C1 segment of cervical spinal cord (tissue), 14 donors: ENCODE measurements around the gene MCU.

Experiments
- DNase-seq, 14 donors: peaks; one replicate each; lab custom pipeline; 2025; lab: John Stamatoyannopoulos, UW

MCU gene

DNA sequence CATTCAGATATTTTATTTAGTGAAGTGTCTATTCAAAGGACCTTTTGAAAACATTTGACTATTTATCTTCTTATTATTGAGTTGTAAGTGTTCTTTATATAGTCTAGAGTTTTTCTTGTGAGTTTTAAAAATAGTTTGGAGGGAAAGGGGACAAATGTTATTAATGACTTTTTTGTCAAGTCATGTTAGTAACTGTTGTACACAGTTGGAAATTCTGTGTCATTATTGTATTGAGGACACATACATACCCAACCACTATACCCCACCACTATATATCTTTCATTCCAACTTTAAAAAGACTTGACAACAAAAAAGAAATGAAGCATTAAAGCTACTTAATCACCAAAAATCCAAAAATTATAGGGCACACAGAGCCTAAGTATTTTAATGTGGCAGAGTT, 148.4 kb downstream of the MCU start:
- no peak for DNase-seq

- peak in 1 of 14 donors; percentile 3 for DNase-seq
Measured at GRCh38 chr10:72841487-72841886, 149.5 kb downstream of the MCU start.

GRCh38 chr10:72842164-72842563, 150.2 kb downstream of the MCU start:
- DNase-seq = no peak

GRCh38 chr10:72846238-72846637, 154.3 kb downstream of the MCU start:
- DNase-seq = no peak

- DNase-seq = no peak
Measured at GRCh38 chr10:72847681-72848080, 155.7 kb downstream of the MCU start.

GRCh38 chr10:72850861-72851260, 158.9 kb downstream of the MCU start:
- DNase-seq = no peak

DNA sequence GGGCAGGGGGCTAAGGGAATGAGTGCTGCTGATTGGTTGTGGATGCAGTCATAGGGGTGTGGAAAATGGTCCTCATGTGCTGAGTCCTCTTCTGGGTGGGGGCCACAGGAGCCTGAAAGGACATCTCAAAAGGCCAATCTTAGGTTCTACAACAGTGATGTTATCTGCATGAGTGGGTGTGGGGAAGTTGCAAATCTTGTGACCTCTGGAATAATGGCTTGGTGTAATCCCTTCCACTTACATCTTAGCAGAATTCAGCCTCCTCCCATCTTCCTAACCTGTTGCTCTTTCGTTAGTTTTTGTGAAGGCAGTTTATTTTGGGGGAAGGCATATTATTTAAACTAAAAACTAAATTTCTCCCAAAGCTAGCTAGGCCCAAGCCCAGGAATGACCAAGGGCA, 159.6 kb downstream of the MCU start:
- DNase-seq = no peak

- no peak for DNase-seq
Measured at GRCh38 chr10:72852508-72852907, 160.6 kb downstream of the MCU start.

GRCh38 chr10:72855129-72855528, 163.2 kb downstream of the MCU start:
- DNase-seq = no peak

GRCh38 chr10:72855790-72856189, 163.8 kb downstream of the MCU start:
- no peak for DNase-seq

DNA sequence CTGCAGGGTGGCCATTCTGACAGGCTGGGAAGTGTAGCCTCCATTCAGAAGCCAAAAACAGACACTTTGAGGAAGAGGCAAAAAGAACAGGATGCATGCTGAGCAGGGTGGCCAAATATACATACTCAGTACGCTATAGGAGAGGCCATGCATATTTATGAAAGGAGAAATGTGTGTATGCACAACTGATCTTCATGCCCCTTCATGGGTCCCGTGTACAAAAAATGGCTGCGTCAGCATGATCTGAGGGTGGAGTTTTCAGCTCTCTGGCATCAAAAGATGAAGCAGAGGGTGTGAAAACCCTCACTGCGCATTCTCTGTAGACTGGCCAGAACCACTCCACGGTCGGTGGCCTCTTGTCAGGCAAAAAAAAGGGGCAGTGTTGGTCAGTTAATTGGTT, 166.1 kb downstream of the MCU start:
- DNase-seq = no peak

DNA sequence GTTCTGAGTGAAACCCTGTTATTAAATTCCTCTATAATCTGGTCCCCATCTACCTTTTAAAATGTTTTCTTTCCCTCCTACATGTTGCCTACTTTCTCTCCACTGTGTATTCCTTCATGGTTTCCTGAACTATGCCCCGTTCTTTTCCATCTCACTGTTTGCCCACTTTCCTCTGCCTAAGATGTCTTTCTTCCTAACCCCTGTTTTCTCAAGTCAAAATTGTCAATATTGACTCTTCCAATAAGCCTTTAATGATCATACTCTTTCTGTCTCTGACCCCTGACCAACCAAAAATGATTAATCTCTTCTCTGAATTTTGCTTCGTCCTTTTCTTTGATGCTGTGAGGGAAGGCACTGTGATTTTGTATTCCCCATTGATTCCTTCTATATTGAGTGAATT, 171.0 kb downstream of the MCU start:
- DNase-seq = no peak

- DNase-seq = peak in 1 of 14 donors; percentile 62
Measured at GRCh38 chr10:72875250-72876055, 183.5 kb downstream of the MCU start.

DNA sequence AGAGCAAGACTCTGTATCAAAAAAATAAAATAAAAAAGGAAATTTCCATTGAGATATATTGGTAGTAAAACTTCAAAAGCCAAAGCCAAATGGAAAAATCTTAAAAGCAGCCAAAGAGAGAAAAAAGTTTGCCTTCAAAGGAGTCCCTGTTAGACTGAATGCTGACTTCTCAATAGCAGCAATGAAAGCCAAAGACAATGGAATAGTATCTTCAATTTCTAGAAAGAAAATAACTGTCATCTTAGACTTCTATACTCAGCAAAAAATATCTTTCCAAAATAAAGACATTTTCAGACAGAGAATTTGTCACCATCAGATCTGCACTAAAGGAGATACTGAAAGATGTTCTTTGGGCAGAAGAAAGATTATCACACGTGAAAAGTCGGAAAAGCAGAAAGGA, 187.3 kb downstream of the MCU start:
- no peak for DNase-seq

DNA sequence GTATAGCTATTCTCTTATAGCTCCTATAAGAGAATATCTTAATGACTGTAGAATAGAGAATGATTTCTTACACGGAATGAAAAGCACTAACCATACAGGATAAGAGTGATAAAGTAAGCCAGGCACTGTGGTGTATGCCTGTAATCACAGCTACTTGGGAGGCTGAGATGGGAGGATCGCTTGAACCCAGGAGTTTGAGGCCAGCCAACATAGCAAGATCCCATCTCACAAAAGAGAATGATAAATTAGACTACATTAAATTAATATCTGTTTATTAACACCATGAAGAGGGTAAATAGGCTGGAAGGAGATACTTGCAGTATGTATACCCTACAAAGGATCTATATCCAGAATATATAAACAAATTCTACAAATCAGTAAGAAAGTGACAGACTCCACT, 189.3 kb downstream of the MCU start:
- no peak for DNase-seq

GRCh38 chr10:72883861-72884260, 191.9 kb downstream of the MCU start:
- no peak for DNase-seq

GRCh38 chr10:72885953-72886352, 194.0 kb downstream of the MCU start:
- DNase-seq = no peak

DNA sequence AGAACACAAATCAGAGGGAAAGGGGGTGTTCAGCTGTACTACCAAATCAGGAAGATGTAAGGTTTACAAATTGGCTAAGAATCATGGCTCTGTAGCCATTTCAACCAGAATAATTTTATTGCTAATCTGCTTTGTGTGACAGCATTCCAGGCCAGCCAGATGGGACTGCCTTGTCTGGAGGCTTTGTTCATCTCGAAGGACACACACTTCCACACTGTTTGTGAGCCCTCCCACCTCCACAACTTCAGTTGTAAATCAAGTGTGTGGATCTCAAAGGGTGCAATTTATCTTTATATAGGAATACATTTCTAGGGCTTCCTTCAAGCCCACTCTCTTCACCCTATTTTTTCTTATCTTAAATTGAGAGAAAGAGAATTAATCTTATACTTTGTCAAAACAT, 194.7 kb downstream of the MCU start:
- DNase-seq = peak in 1 of 14 donors; percentile 16

DNA sequence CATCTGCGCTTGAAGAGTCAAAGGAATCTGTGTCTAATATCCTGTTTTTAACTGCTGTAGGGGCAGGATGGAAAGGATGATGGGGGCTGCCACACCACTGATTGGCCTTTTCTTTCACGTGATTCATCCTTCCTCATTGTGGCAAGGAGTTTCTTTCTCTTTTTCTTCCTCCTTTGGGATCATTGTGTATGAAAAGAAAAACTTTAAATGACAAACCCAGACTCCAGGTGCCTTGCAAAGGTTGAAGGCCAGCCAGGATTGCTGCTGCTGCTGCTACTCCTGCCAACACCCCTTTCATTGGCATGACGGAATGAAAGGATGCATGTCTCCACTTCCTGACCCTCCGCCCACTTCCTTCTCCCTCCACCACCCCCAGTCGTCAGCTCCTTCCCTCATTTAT, 195.1 kb downstream of the MCU start:
- peak in 1 of 14 donors; percentile 0 for DNase-seq

DNA sequence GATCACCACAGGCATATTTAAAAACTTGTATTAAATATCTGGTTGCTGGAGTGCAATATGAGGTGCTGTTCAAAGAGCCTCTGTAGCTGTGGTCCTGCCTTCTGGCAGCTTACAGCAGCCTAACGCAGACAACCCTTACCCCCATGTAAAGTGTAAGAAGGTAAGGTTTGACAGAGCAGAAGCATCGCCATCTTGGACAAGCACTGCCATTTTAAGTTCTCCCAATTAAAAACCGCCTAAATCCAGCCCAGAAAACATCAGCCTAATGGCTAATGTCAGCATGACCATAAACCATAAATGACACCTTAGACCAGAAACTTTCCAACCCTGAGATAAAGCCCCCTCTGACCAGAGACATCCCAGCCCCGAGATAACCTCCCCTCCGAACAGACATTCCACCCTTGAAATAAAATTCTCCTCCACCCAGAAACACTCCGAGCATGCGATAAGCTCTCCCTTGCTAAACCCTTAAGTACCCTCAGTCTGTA, 196.3 kb downstream of the MCU start:
- no peak for DNase-seq

- DNase-seq = peak in 1 of 14 donors; percentile 6
Measured at GRCh38 chr10:72889391-72889831, 197.5 kb downstream of the MCU start.

DNA sequence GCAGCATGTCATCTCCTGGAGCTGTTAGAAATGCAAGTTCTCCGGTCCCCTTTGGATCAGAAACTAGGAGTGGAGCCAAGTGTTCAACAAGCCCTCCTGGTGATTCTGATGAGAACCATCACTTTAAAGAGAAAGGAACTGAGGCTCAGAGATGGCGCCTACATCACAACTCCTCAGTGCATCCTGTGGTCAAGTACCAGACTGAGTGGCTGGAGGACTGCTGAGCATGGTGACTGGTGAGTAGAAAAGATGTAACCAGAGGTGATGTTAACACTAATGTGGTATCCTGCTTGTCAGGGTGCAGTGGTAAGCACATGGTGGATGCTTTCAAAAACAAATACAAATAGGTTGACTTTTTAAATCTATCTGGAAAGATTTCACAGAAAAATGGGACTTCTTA, 198.1 kb downstream of the MCU start:
- no peak for DNase-seq

DNA sequence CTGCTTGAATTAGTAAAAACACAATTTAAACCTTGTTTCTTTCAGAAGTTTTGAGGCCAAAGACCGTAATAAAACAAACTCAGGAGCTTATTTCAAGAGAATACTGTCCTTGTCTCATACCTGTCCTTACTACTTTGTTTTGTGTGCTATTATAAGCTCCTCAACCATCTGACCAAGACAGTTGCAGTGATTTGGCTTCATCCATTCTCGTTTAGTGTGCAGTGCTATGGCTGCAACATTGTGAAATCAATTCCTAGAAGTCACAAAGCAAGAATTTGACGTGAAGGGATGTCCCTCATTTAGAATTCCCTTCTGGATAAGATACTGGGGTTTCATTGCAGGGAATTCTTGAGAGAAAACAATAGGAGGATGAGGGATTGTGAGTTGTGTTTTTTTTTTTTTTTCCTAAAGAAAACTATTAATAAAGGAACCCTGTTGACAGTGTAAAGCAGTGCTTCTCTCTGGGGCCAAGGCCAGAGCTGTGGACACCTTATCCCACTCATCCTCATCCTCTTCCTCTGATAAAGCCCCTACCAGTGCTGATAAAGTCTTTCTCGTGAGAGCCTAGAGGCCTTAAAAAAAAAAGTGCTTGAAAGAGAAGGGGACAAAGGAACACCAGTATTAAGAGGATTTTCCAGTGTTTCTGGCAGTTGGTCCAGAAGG, 201.3 kb downstream of the MCU start, which contains the start of gene OIT3:
Gene OIT3 (plus strand): TSS at position 604 of the 663 bp plus-strand sequence. CDS start 60 bp downstream, outside the sequence.
- no peak for DNase-seq
